Right forelimb (tissue), 1 donor: ENCODE data around the gene ARHGAP1.

Source experiments
- DNase-seq: peaks from one replicate; pipeline ENCODE4 v3.0.0-alpha.2; 2018

The ARHGAP1 gene

DNA sequence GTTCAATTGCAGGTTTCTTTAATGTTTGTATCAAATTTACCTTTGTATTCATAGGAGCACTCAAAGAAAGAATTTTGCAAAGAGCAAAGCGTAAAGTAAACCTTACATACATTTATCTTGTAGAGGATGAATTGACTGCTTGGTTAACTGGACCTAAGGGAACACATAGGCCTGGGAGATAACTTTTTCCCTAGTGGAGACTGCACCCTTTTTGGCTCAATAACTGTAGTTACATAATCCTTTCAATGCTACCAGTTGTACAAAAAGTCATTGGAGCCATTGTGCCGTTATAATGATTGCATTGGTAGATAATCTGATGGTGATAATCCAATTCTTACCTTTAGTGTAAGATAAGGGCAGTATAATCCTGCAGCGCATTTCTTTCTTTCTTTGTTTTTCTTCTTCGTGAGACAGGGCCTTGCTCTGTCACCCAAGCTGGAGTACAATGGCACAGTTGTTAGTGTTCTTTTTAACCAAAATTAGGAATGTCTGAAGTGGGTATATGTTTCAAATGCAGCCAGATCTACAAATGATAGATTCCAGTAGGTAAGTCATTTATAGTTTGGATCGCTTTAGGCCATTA is 64.8 kb downstream of the ARHGAP1 start:
- no peak for DNase-seq

DNA sequence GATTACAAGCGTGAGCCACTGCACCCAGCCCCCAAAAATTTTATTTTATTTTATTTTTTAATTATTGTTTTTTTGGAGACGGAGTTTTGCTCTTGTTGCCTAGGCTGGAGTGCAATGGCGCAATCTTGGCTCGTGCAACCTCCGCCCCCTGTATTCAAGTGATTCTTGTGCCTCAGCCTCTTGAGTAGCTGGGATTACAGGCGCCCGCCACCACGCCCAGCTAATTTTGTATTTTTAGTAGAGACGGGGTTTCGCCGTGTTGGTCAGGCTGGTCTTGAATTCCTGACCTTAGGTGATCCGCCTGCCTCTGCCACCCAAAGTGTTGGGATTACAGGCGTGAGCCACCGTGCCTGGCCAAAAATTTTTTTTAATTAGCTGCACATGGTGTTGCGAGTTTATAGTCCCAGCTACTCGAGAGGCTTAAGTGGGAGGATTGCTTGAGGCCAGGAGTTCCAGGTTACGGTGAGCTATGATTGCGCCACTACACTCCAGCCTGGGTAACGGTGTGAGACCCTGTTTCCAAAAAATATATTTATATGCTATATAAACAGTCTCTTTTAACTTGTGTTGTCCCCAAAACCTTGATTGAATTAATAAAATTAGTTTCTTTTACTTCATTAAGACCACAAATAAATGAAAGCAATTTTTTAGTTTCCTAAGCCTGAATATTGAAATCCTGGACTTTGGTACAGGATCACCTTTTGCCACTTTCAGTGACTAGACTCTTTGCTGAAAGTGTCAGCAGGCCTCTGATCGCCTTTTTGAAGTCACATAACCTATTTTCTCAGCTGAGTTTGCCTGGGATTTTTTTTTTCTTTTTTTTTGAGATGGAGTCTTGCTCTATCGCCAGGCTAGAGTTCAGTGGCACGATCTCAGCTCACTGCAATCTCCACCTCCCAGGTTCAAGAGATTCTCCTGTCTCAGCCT is 66.9 kb downstream of the ARHGAP1 start:
- DNase-seq: no peak

DNA sequence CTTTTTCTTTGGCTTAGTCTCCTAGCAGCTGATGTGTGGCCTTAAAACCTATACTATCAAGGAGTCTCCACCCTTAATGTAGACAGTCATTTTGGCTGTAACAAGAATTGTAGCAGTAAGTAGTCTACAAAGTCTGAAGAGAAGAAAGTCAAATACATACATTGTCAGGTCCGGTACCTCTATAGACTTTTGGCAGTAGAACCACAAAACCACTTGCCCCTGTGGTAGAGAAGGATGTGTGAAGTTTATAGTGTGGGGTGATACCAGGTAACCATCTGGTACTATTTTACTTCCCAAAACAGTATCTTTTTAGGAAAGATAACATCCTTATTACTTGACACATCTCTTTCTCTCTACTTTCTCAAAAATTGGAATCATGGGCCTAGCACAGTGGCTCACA is 67.9 kb downstream of the ARHGAP1 start:
- DNase-seq: no peak

DNA sequence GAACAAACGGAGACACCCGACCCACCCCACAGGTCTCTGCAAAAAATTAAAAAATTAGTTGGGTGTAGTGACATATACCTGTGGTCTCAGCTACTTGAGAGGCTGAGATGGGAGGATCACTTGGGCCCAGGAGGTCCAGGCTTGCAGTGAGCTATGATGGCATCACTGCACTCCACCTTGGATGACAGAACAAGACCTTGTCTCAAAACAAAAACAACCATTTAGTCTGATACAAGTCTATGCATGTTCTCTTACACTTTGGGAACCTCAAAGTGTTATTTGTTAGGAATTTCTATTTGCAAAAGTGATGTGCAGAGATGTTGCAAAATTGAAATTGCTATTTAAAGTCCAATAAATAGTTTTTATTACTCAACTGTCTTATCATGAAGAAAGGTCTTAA is 68.7 kb downstream of the ARHGAP1 start:
- no peak for DNase-seq

DNA sequence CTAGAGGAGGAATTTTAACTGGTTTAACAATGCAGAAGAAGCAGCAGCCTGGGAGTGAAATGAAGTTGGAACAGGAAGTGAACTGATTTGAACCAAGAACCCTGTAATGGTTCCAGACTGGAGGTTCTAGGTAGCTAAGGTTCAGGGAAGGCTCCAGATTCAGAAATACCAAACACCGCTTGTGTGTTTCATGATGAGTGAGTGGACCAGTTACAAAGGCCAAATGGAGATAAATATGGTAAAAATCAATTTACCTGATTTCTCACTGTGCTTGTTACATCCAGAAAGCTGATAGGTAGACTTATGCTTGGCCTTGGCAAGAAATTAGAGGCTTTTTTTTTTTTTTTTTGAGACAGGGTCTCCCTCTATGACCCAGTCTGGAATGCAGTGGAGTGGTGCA is 70.2 kb downstream of the ARHGAP1 start:
- no peak for DNase-seq

DNA sequence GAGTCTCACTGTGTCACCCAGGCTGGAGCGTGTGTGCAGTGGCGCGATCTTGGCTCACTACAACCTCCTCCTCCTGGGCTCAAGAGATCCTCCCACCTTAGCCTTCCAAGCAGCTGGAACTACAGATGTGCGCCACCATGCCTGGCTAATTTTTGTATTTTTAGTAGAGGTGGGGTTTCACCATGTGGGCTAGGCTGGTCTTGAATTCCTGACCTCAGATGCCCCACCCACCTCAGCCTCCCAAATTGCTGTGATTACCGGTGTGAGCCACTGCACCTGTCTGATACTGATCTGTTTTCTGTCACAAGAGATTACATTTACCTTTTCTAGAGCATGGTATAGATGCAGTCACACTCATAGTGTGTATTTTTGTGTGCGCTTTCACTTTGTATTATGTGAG is 71.5 kb downstream of the ARHGAP1 start:
- no peak for DNase-seq
